Body of pancreas (tissue), 4 donors: Measurements from ENCODE around the gene SAMHD1. TPM values are rescaled to one million over a fixed set of nuclear protein-coding genes. Genes with fewer than 3 reads are reported as not detected.
"Not testable (repeated sequence)": the region's sequence is repeated elsewhere in the genome, so short reads cannot be mapped to it uniquely, and the experiment has no call there.

Source experiments
- ATAC-seq: fragments of 150-250 bp; one replicate; pipeline ENCODE4 v1.9.1; 2016
- DNase-seq, 4 donors: peaks; one replicate each; pipeline ENCODE4 v3.0.0-alpha.2; 2019
- H3K27ac ChIP-seq, 4 donors: fragments of 200-600 bp; sonication (generic); 1 replicate in 3 of 4; 2 replicates in 1 of 4; pipeline versions ENCODE4 v1.5.1 to v1.6.1; 2016 to 2019; ENCODE audit warnings: mild to moderate bottlenecking in 1 of 4, mixed read lengths in 1 of 4, moderate library complexity in 1 of 4
- H3K27me3 ChIP-seq, 2 donors: fragments of 200-600 bp; sonication (generic); one replicate each; pipeline ENCODE4 v1.6.0; 2016; ENCODE audit warnings: mild to moderate bottlenecking in 1 of 2
- H3K36me3 ChIP-seq, 2 donors: fragments of 200-600 bp; sonication (generic); replicated peaks in 1 of 2; 2 replicates each; pipeline ENCODE4 v1.5.1; 2016; ENCODE audit warnings: low read depth in 2 of 2; ENCODE audit not compliant: insufficient read depth in 1 of 2
- H3K4me1 ChIP-seq: fragments of 200-600 bp; sonication (generic); one replicate; pipeline ENCODE4 v1.6.0; 2016
- H3K4me3 ChIP-seq, 2 donors: fragments of 200-600 bp; sonication (generic); 1 replicate in 1 of 2; 2 replicates in 1 of 2; pipeline ENCODE4 v1.5.1; 2016 to 2019
- H3K9me3 ChIP-seq, 3 donors: fragments of 200-600 bp; sonication (generic); 1 replicate in 2 of 3; 2 replicates in 1 of 3; pipeline ENCODE4 v1.5.1; 2016
- CTCF ChIP-seq, 7 experiments: fragments of 450-650 bp in 4 of 7; fragments of 200-600 bp in 3 of 7; sonication (generic) in 3 of 7; IDR thresholded peaks; one replicate each; pipeline ENCODE4 v1.5.1; 2016 to 2019; ENCODE audit warnings: antibody characterized with exemption in 7 of 7
- POLR2A ChIP-seq, 3 donors: fragments of 450-650 bp; IDR thresholded peaks; one replicate each; pipeline ENCODE4 v1.6.1; 2016; ENCODE audit warnings: antibody characterized with exemption in 3 of 3, mild to moderate bottlenecking in 2 of 3
- WGBS, 2 donors: methylation state at CpG; one replicate each; pipeline ENCODE4 v1.1.5; 2017; 5-methylcytosine and 5-hydroxymethylcytosine counted together
- intact Hi-C: fragments of 100-400 bp; cut with DNase I; formaldehyde crosslinking; loops from one replicate; pipeline ENCODE4 v1.15.1; 2023
- total RNA-seq, 2 donors: library from RNA; depleted of rRNA; stranded (reverse); fragments of >200 nt; gene quantifications; one replicate each; pipeline ENCODE4 v1.1.0, GENCODE V29; 2016

SAMHD1 gene
- total RNA-seq, 2 donors from 2014 or later: 87.7 to 116 TPM

- Histone ChIP-seq H3K4me1 (peaks cover 54% of the 10 kb centered on the region), H3K4me3 (no peak overlapping the region), H3K9me3 (no peaks in the 10 kb centered on the region), H3K27ac (peak overlapping the region in 2 of 4 donors; percentile 45 to 69), H3K36me3 (peaks cover 5 to 18% of the 10 kb centered on the region in 2 donors), H3K27me3 (no peaks in the 10 kb centered on the region)
- DNase-seq: peak in 3 of 4 donors; percentile 32 to 50 (median 35)
- 42 to 44% methylated on average over 11 of the region's 11 CpGs for WGBS, 2 donors
- ATAC-seq: peak; percentile 47
- intact Hi-C loops: no loop called here
- no peak for TF ChIP-seq POLR2A (IDR thresholded peaks at IDR 0.05)
- TF ChIP-seq CTCF (IDR thresholded peaks at IDR 0.05): no peak
These were observed 18.8 kb downstream of the SAMHD1 start for GRCh38 chr20:36932476-36933426.

GRCh38 chr20:36932067-36932466 is 19.4 kb downstream of the SAMHD1 start:
- H3K9me3 ChIP-seq, intact Hi-C loops, DNase-seq, ATAC-seq, H3K27me3 ChIP-seq, H3K4me3 ChIP-seq: not testable (repeated sequence)
- Histone ChIP-seq H3K4me1 (peaks cover 49% of the 10 kb centered on the region), H3K36me3 (peaks cover 5 to 22% of the 10 kb centered on the region in 2 donors), H3K27ac (peak overlapping the region in 2 of 4 donors; percentile 45 to 69)
- 85 to 87% methylated on average over 12 of the region's 12 CpGs for WGBS, 2 donors

- TF ChIP-seq POLR2A (IDR thresholded peaks at IDR 0.05): no peak
- TF ChIP-seq CTCF (IDR thresholded peaks at IDR 0.05): no peak
- Histone ChIP-seq H3K36me3 (peaks cover 5 to 26% of the 10 kb centered on the region in 2 donors), H3K27me3 (no peaks in the 10 kb centered on the region), H3K4me3 (no peak overlapping the region), H3K4me1 (peaks cover 32% of the 10 kb centered on the region), H3K9me3 (no peaks in the 10 kb centered on the region), H3K27ac (no peak overlapping the region)
- 89 to 91% methylated on average over 6 of the region's 6 CpGs for WGBS, 2 donors
- intact Hi-C loops: no loop called here
- DNase-seq: no peak
- no peak for ATAC-seq
These were observed 21.8 kb downstream of the SAMHD1 start for GRCh38 chr20:36929691-36930090.

- TF ChIP-seq POLR2A (IDR thresholded peaks at IDR 0.05) (no peak), CTCF (IDR thresholded peaks at IDR 0.05) (no peak)
- no peaks in the 10 kb centered on the region for H3K27me3 ChIP-seq
- DNase-seq (no peak), ATAC-seq (no peak)
- H3K36me3 ChIP-seq: peaks cover 5 to 24% of the 10 kb centered on the region in 2 donors
- intact Hi-C loops: no loop called here
- WGBS, 2 donors: 75 to 89% methylated on average over 6 of the region's 6 CpGs
- peaks cover 30% of the 10 kb centered on the region for H3K4me1 ChIP-seq
- no peak overlapping the region for H3K27ac ChIP-seq
- no peaks in the 10 kb centered on the region for H3K9me3 ChIP-seq
- H3K4me3 ChIP-seq: no peak overlapping the region
These were observed 22.2 kb downstream of the SAMHD1 start for GRCh38 chr20:36929290-36929689.

- intact Hi-C loops: no loop called here
These were observed 23.8 kb downstream of the SAMHD1 start for GRCh38 chr20:36927704-36928103.

More at GRCh38 chr20:36927704-36928103, 23.8 kb downstream of the SAMHD1 start:
- TF ChIP-seq POLR2A (IDR thresholded peaks at IDR 0.05) (no peak), CTCF (IDR thresholded peaks at IDR 0.05) (no peak)
- H3K27me3 ChIP-seq: no peaks in the 10 kb centered on the region
- no peaks in the 10 kb centered on the region for H3K9me3 ChIP-seq
- ATAC-seq (no peak), DNase-seq (no peak)
- peaks cover 5 to 26% of the 10 kb centered on the region in 2 donors for H3K36me3 ChIP-seq
- WGBS, 2 donors: 70 to 80% methylated on average over 1 of the region's 1 CpG
- H3K4me3 ChIP-seq: no peak overlapping the region
- no peak overlapping the region for H3K27ac ChIP-seq
- H3K4me1 ChIP-seq: peaks cover 15% of the 10 kb centered on the region
